ENCODE data around the gene PERCC1.

The PERCC1 gene

GRCh38 chr16:1430759-1431496 is at the start of gene PERCC1:
Gene PERCC1, plus strand, starts transcription at chr16:1431078. Its CDS starts 1,516 bp downstream, at chr16:1432594.
- no peak for DNase-seq

GRCh38 chr16:1381612-1382406 is 49.1 kb upstream of the PERCC1 start:
- no peak for DNase-seq

- no peak for DNase-seq
Observed at GRCh38 chr16:1383556-1383955, 47.3 kb upstream of the PERCC1 start.

GRCh38 chr16:1385232-1385631 is 45.6 kb upstream of the PERCC1 start:
- DNase-seq, result no peak

GRCh38 chr16:1387331-1387730 is 43.5 kb upstream of the PERCC1 start:
- DNase-seq, result no peak

GRCh38 chr16:1389762-1390161 is 41.1 kb upstream of the PERCC1 start:
- DNase-seq, result no peak

GRCh38 chr16:1390239-1390779 is 40.6 kb upstream of the PERCC1 start:
- no peak for DNase-seq

GRCh38 chr16:1392826-1393225 is 38.1 kb upstream of the PERCC1 start:
- no peak for DNase-seq

GRCh38 chr16:1393613-1394176 is 37.2 kb upstream of the PERCC1 start:
- DNase-seq, result no peak

GRCh38 chr16:1394367-1394951 is 36.4 kb upstream of the PERCC1 start:
- no peak for DNase-seq

- no peak for DNase-seq
Observed at GRCh38 chr16:1395444-1396031, 35.3 kb upstream of the PERCC1 start.

GRCh38 chr16:1397779-1398178 is 33.1 kb upstream of the PERCC1 start:
- DNase-seq, result no peak

- DNase-seq, result no peak
Observed at GRCh38 chr16:1398351-1398750, 32.5 kb upstream of the PERCC1 start.

- DNase-seq, result no peak
Observed at GRCh38 chr16:1398826-1399581, 31.9 kb upstream of the PERCC1 start.

GRCh38 chr16:1401061-1401757 is 29.7 kb upstream of the PERCC1 start:
- DNase-seq, result no peak

GRCh38 chr16:1401758-1402154 is 29.1 kb upstream of the PERCC1 start:
- no peak for DNase-seq

- DNase-seq, result no peak
Observed at GRCh38 chr16:1403036-1403435, 27.8 kb upstream of the PERCC1 start.

GRCh38 chr16:1403733-1404132 is 27.1 kb upstream of the PERCC1 start:
- no peak for DNase-seq

- DNase-seq, result no peak
Observed at GRCh38 chr16:1407753-1408152, 23.1 kb upstream of the PERCC1 start.

GRCh38 chr16:1408171-1408837 is 22.6 kb upstream of the PERCC1 start:
- peak; percentile 97 to 98 for DNase-seq

- no peak for DNase-seq
Observed at GRCh38 chr16:1412847-1413246, 18.0 kb upstream of the PERCC1 start.

All from activated CD4-positive, alpha-beta T cell treated with anti-CD3 and anti-CD28 coated beads for 4 hours (primary cell).